Fibroblast of skin of back (primary cell): ENCODE measurements around the gene GPR132.
"Not testable (repeated sequence)": the region's sequence is repeated elsewhere in the genome, so short reads cannot be mapped to it uniquely, and the experiment has no call there.

Experiments
- DNase-seq: peaks from one replicate; pipeline ENCODE4 v3.0.0-alpha.2; 2013

Gene GPR132

DNA sequence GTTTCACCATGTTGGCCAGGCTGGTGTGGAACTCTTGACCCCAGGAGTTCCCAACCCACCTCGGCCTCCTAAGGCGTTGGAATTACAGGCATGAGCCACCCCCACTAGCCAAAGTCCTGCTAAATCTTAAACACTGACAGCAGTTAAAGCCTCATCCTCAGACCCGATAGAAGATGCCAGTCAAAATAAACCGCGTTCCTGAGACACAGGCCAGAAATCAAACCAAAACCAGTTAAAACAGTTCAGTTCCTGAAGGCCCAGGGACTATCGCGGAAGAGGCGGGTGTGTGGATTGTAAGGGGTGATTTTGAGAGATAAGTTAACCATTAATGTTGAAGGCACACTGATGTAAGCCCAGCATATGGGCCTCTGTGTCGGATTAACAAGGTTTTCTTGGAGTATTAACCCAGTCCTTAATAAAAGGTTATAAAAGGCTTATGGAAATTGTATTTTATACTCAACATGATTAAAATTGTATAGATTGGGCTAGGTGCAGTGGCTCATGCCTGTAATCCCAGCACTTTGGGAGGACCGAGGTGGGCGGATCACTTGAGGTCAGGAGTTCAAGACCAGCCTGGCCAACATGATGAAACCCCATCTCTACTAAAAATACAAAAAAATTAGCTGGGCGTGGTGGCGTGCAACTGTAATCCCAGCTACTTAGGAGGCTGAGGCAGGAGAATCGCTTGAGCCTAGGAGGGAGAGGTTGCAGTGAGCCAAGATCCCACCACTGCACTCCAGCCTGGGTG, 25.6 kb downstream of the GPR132 start:
- DNase-seq = no peak

DNA sequence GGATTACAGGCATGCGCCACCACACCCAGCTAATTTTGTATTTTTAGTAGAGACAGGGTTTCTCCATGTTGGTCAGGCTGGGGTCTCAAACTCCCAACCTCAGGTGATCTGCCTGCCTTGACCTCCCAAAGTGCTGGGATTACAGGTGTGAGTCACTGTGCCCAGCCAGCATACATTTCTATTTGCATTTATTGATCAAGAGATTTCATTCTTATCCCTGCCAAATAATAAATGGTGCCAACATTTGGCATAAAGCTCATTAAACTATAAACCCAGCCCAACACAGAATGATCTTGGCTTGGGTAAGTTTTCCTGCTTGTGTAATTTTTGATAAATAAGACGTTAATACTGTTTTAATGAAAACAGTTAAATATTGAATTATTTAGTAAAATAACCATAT, 29.6 kb downstream of the GPR132 start:
- not testable (repeated sequence) for DNase-seq

DNA sequence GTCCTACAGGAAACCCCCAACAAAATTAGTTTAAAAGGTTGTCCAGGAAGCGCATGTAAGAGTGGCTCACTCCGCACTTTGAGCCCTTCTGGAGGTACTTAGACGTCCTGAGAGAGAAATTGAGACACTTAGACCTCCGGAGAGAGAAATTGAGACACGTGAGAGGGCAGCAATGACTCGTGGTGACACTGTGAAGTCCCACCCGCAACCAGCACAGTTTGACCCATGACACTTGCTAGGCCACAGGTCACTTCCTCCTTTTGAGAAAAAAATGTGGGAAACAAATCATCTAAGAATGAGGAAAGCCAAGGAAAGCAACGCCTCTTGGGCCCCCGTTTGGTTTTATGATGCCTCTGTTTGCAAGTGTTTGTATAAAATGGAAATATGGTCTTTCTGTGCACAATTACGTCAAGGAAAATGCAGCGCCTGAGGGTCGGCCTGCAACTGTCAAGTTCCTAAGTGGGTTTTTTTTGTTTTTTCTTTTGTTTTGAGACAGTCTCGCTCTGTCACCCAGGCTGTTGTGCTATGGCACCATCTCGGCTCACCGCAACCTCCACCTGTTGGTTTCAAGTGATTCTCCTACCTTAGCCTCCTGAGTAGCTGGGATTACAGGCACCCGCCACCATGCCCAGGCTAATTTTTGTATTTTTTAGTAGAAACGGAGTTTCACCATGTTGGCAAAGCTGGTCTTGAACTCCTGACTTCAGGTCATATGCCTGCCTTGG, 30.8 kb downstream of the GPR132 start:
- no peak for DNase-seq

DNA sequence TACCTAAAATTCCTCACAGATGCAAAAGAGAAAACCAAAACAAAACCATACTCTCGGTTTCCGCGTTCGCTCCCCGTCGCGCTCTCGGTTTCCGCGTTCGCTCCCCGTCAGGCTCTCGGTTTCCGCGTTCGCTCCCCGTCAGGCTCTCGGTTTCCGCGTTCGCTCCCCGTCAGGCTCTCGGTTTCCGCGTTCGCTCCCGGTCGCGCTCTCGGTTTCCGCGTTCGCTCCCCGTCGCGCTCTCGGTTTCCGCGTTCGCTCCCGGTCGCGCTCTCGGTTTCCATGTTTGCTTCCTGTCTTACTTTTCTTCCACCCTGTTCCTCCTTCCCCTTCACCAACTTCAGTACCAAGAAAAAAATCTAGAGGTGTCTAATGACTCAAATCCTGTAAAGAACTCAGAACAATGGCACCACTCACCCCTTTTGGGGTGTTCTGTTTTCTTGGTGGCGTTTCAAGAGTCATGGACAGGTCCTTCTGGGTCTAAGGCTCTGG, 31.8 kb downstream of the GPR132 start:
- not testable (repeated sequence) for DNase-seq

DNA sequence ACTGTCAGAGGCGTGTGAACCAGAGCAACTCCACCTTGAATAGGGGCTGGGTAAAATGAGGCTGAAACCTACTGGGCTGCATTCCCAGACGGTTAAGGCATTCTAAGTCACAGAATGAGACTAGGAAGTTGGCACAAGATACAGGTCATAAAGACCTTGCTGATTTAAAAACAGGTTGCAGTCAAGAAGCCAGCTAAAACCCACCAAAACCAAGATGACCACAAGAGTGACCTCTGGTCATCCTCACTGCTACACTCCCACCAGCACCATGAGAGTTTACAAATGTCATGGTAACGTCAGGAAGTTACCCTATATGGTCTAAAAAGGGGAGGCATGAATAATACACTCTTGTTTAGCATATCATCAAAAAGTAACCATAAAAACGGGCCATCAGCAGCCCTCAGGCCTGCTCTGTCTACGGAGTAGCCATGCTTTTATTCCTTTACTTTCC, 32.8 kb downstream of the GPR132 start:
- not testable (repeated sequence) for DNase-seq

DNA sequence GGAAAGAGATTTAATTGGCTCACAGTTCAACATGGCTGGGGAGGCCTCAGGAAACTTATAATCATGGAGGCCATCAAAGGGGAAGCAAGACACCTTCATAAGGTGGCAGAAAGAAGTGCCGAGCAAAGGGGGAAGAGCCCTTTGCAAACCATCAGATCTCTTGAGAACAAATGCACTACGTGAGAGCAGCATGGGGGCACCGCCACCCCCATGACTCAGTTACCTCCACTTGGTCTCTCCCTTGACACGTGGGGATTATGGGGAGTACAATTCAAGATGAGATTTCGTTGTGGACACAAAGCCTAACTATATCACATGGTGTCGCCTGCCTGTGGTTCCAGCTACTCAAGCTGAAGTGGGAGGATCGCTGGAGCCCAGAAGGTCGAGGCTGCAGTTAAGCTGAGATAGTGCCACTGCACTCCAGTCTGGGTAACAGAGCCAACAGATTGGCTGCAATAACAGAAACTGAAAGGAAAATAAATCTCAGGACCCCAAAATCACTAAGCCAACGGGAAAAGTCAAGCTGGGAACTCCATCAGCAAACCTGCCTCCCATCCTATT, 34.3 kb downstream of the GPR132 start:
- DNase-seq = no peak

DNA sequence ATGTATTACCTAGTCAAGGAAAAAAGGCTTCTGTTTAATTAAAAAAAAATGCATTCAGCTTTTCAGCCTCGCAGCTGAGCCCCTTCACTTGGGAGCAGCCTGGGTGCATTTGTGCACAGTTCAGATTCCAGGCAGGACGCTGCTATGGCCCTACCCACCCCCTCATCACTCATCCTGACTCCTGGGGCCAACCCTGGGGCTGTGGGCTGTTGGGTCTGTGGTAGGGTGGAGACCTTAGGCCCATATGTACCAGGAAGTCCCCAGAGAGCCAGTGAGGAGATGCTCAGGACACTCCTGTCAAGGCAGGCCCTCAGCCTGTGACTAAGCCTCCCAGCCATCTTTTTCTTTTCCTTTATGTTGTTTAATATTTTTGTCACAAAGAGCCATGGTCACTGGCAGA, 35.0 kb downstream of the GPR132 start:
- DNase-seq = no peak

DNA sequence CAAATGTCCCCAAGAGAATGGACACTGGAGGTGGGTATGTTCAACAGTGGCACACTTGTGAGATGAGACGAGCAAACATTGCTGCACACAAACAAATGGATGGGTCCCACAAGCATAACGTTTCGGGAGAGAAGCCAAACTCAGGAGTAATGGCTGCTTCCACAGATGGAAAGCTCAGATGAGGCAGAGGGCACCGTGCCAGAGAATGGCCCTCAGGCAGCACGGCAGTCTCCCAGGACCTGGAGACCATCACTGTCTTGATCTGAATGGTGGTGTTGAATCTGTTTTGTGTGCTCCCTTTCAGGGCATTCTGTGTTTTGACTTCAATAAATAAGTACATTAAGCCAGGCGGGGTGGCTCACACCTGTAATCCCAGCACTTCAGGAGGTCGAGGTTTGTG, 35.8 kb downstream of the GPR132 start:
- no peak for DNase-seq

DNA sequence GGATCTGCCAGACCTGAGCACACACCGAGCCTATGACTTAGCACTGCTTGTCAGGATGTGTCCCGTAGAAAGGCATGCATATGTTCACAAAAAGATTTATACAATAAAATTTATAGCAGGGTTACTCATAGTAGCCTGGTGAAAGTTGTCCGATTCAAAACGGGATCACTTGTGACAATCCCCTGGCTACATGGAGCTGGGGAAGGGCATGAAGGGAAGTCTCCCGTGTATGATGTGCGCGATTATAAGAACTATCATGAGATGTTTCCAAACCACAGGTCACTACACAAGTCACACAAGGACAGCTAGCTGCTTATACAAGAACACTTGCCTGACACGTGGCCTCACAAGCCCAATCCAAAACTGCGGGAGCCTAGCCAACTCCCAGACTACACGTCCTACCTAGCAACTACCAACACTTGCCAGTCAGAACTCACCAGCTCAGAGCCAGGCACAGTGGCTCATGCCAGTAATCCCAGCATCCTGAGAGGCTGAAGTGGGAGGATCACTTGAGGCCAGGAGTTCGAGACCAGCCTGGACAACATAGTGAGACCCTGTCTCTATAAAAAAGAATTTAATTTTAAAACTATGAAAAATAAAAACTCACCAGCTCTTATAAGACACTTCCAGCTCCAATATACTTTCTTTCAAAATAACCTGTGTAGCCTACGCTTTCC, 36.8 kb downstream of the GPR132 start:
- DNase-seq = no peak

DNA sequence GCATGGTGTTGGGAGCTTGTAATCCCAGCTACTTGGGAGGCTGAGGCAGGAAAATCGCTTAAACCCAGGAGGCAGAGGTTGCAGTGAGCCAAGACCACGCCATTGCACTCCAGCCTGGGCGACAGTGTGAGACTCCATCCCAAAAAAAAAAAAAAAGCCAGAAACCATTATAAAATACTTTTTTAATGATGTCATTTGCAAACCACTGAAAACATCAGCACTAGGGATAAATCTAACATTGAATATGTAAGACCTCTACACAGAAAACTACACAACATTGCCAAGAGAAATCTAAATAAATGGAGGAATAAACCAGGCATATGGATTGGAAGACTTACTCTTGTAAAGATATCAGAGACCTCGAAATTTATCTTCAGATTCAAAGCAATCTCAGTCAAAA, 37.5 kb downstream of the GPR132 start:
- DNase-seq = not testable (repeated sequence)

DNA sequence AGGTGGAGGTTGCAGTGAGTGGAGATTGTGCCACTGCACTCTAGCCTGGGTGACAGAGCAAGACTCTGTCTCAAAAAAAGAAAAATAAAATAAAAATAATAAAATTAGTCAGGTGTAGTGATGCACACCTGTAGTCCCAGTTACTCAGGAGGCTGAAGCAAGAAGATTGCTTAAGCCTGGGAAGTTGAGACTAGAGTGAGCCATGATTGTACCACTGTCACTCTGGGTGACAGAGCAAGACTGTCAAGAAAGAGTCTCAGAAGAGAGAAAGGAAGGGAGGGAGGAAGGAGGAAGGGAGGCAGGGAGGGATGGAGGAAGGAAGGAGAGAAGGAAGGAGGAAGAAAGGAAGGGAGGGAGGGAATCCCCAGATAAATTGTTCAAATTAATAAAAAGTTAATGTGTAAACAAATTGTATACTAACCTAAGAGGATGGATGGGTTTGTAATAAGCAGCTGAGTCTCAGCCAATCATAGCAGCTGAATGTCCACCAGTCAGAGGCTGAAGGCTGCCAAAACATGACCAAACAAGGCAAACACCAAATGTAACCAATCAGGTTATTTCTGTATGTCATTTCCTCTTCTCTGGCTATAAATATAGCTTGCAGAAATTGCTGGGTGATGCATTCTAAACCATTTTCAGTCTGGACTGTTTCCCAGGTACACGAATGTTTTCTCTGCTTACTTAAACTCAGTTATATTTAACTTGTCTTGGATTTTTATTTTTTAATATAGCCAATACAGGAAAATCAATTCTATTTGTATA, 38.2 kb downstream of the GPR132 start:
- peak; percentile 63 for DNase-seq

DNA sequence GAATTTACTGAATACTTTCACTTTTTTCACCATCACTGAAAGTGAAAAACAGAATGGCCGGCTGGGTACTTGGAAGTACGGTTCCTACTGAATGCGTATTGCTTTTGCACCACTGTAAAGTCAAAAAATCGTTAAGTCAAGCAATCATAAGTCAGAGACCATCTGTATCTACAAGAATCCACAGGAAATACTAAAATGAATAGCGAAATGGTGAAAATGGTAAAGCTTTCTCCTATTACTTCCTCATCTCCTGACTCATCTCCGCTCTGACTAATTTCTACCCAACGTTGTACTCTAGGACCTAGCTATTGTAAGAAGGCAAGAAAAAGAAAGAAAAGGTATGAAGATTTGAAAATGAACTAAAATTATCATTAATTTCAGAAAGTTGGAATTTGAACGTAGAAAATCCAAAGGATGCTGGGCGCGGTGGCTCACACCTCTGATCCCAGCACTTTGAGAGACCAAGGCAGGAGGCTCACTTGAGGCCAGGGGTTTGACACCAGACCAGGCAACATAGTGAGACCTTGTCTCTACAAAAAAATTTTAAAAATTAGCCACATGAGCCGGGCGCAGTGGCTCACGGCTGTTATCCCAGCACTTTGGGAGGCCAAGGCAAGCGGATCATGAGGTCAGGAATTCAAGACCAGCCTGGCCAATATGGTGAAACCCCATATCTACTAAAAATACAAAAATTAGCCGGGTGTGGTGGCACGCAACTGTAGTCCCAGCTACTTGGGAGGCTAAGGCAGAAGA, 39.0 kb downstream of the GPR132 start:
- peak; percentile 74 for DNase-seq

DNA sequence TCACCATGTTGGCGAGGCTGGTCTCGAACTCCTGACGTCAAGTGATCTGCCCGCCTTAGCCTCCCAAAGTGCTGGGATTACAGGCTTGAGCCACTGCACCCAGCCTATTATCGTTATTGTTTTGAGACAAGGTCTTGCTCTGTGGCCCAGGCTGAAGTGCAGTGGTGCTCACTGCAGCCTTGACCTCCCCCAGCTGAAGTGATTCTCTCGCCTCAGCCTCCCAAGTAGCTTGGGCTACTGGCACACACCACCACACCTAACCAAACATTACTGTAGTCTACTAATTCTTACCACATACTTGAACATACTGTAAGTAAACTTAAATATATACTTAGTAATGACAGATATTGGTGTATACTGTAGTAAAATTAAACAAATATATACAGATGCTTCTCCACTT, 39.8 kb downstream of the GPR132 start:
- DNase-seq = no peak

DNA sequence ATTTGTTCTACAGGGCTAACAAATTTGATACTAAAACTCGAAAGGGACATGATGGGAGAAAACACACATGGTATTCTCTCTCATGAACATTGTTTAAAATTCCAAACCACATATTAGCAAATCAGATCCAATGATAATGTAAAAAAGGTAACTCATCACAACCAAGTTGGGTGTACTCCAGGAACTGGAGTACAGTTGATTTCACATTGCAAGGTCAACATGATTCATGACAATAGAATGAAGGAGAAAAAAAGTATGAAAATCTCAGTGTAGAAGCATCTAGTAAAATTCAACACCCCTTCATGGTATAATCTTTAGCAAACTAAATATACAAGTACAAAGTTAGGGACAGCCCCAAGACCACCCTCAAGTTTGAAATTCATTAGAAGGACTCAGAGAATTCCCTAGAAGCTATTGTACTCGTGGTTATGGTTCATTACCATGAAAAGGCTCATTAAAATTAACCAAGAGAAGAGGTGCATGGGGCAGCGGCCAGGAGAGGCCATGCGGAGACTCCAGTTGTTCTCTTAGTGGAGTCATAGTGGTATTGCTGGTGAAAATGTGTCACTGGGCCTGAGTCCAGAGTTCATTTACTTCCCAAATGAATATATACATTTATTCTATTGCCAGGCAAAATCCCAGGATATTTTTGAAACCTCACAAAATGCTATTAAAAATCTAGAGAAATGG, 41.3 kb downstream of the GPR132 start:
- peak; percentile 65 for DNase-seq

DNA sequence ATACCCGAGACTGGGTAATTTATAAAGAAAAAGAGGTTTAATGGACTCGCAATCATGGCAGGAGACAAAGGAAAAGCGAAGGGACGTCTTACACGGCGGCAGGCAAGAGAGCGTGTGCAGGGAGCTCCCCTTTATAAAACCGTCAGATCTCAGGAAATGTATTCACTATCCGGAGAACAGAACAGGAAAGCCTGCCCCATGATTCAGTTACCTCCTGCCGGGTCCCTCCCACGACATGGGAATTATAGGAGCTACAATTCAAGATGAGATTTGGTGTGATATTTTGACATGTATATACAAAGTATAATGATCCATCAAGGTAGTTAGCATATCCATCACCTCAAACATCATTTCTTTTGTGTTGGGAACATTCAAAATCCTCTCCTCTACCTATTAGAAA, 42.1 kb downstream of the GPR132 start:
- DNase-seq = no peak

DNA sequence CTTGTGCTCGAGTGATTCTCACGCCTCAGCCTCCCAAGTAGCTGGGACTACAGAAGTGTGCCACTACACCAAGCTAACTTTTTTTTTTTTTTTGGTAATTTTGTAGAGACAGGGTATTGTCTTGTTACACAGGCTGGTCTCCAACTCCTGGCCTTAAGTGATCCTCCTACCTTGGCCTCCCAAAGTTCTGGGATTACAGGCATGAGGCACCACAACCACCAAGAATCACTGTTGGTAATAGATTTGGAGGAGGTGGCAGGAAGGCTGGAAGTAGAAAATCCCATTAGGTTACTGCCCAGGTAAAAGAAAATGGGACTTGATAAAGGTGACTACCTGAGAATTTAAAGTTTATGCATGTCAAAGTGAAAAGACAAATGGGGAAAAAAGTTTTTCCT, 43.0 kb downstream of the GPR132 start:
- DNase-seq = no peak

DNA sequence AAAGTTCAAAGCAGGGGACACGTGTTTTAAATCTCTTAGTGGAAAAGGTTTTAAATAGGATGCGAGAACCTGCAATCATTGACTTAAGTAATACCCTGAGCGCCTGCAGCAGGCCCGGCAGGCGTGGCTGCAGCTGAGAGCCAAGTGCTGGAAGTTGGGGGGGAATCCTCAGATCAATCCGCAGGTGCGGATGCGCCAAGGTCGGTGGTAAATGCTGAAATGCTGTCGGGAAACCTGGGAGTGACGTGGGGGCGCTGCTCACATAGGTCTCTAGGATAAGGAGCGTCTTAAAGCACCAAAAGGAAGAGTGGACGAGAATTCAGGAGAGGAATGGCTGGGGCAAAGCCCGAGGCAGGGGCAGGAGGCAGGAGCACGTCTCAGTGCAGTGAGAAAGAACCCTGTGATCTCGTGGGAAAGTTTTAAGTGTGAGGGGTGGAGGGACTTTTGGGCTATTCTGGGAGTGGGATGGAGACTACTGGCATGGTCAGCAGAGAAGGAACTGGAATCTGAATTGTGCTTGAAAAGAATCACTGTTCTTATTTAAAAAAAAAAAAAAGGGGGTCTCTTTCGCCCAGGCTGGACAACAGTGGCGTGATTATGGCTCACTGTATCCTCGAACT, 43.5 kb downstream of the GPR132 start:
- peak; percentile 46 for DNase-seq

DNA sequence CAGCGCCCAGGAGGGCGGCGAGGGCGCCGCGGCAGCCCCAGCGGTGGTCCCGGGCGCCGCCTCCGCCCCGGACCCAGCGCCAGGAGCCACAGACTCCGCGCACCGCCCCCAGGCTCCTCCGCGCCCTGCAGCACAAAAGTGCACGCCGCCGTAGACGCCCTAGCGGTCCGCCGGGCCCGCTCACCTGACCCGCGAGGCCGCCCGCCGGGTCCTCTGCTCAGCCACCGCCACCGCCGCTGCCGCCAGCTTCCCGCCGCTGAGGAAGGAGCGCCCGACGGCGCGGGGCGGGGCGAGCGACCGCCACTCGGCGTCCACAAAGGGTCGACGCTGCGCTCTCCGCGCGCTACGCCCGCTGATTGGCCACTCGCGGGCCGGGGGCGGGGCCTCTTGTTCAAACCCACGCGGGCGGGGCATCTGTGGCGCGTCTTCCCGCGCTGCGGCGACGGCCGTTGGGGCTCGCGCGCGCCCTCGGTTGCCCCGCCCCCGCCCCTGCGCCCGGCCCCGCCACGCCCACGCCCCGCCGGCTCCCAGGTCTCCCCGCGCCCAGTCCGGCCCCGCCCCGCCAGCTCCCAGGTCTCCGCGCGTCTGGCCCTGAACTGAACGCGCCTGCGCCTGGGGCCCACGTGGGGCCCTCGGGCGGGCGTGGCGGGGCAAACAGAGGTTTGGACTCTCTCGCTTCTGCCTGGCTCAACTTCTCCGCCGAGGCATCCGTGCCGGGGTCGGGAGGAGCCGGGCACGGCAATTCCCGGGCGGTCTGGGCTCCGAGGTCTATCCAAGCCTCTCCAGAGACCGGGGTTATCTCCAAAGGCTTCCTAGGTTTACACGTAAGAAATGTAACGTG, 44.2 kb downstream of the GPR132 start, which contains the start of gene CDCA4:
Gene CDCA4, minus strand, starts transcription at position 269 of the 841 bp plus-strand sequence. CDS start 9,154 bp downstream, outside the sequence.
- DNase-seq = peak; percentile 94
